ENCODE data around the gene EYS.

Gene EYS

DNA sequence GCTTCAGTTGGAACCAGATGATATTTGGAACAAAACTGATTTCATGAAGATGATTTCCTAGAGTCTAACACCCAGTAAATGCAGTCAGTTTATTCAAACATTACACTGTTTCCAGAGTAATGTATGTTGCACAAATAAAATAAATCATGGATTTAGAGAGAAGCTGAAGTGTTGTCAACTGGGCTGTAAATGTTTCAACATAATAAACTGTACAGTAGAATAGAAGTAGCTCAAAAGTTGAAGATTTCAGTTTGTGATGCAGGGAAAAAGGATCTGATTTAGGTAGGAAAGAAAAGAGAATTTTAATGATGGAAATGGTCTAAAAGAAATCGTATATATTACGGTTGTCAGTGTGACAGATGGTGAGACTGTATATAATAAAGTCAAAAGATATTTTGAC, 985.2 kb downstream of the EYS start:
- no peak for DNase-seq (ENCODE audit: low read depth)

DNA sequence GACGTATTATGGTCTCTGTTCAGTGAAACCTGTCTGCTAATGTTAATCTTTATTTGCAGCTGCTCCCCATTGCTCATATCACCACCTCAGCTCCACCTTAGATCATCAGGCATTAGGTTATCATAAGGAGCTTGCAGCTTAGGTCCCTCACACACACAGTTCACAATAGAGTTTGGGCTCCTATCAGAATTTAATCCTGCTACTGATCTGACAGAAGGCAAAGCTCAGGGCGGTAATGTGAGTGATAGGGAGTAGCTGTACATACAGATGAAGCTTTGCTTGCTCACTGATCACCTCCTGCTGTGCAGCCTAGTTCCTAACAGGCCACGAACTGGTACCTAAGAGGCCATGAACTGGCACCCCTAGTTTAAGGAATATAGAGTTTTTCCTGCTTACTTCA, 989.7 kb downstream of the EYS start:
- DNase-seq (ENCODE audit: low read depth), result no peak

DNA sequence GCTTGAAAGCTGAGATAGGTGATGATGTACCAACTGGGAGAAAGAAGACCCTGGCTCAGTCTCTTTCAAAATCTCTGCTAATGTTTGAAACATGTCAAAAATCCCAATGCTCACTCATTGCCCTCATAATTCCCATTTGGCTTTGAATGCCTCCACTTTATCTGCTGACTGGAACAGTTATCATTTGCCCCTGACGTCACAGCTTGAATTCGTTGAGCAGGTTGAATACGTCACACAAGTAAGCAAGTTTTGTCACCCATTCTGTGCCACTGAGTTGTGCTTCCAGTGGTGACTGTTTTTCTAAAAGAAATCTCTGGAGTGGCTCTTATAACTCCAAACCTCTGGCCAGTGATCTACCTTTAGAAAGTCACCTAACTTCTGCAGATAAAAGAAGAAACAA, 991.4 kb downstream of the EYS start:
- DNase-seq (ENCODE audit: low read depth), result no peak

DNA sequence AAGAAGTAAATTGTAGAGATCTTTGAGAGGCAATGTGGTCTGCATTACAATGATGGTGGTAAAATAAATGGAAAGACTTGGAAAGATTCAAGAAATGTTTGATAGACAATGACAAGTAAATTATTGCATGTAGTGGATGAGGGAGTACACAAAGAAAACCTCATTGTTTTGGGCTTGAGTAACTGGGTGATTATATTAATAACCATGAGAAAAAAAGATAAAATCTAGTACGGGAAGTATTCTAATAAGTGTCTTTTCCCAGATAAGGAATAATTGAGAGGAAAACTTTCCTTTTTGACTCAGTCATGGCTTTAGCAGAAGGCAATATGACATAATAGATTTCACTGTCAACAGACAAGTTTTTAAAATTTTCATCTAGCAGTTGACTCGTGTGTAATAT, 993.0 kb downstream of the EYS start:
- no peak for DNase-seq (ENCODE audit: low read depth)

GRCh38 chr6:64713175-64713574, 993.9 kb downstream of the EYS start:
- DNase-seq (ENCODE audit: low read depth), result no peak

GRCh38 chr6:64712606-64713005, 994.4 kb downstream of the EYS start:
- no peak for DNase-seq (ENCODE audit: low read depth)

- DNase-seq (ENCODE audit: low read depth), result no peak
These were observed 1003.1 kb downstream of the EYS start for GRCh38 chr6:64703922-64704321.

DNA sequence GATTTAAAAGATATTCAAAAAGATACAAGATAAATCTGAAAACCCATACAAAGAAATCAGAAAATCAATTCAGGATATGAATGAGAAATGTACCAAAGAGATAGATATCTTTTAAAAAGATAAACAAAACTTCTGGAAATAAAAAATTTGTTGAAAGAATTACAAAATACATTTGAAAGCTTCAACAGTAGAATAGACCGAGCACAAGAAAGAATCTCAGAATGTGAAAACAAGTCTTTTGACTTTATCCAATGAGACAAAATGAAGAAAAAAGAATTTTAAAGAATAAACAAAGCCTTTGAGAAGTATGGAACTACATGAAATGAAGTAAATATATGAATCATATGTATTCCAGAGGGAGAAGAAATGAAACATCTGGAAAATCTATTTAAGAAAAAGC, 1011.0 kb downstream of the EYS start:
- DNase-seq (ENCODE audit: low read depth), result no peak

DNA sequence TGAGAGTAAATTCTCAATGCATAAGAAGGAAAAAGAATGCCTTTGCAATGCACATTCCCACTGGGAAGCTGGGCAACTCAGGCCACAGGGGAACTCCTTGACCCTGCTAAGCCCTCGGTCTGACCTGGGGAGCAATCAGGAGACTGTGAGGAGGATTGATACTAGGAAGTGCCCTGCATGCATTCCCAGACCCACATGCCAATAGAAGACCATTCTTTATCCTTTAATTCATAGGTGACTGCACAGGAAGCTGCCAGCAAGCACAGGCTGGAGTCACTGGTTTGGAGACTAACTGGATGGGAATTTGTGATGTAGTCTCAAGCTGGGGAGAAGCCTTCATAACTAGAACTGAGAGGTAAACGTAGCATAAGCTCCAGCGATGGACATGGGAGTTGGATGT, 1012.7 kb downstream of the EYS start:
- no peak for DNase-seq (ENCODE audit: low read depth)

DNA sequence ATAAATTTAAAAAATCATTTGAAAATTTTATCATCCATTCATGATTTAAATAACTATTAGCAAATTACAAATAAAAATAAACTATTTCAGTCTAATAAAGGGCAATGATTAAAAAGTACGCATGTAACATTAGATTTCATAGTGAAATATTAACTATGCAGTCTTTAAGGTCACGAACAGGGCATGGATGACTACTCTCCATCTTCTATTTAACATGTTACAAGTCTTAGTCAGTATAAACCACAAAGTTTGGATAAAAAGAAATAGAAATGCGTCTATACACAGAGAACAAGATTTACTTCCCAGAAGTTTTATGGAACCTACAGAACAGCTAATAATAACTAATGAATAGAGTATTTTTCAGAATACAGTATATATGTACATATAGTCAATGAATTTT, 1016.0 kb downstream of the EYS start:
- DNase-seq (ENCODE audit: low read depth), result no peak

GRCh38 chr6:64685401-64685800, 1021.6 kb downstream of the EYS start:
- no peak for DNase-seq (ENCODE audit: low read depth)

- no peak for DNase-seq (ENCODE audit: low read depth)
These were observed 1023.3 kb downstream of the EYS start for GRCh38 chr6:64683682-64684081.

DNA sequence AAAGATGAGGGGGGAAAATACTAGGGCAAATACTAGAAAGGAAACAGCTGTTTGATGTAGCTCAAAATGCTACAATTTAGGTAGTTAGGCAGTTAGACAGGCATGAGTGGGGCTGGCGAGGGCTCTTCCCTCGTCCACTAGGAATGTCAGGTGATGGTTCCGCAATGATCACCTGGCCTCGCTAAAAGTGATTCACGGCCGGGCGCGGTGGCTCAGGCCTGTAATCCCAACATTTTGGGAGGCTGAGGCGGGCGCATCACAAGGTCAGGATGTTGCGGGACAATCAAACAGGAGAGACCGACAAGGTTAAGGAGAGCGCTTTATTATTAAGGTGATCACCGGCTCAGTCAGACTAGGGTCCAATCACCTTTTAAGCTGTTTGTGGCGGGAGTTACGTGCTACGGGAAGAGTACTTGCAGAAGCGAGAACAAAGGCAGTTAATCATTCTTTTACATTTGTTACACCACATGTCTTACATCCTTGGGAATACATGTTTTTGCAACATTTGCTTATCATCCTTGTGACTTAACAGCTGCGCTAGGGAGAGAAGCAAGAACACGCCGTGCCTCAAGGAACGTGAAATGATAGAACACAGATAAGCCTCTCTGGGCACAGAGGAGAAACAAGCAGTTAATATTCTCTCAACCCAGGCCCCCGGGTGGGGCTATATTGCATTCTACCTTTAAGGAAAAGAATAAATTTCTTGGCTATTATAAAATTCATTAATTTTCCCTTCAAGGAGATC, 1025.4 kb downstream of the EYS start:
- DNase-seq (ENCODE audit: low read depth), result no peak

DNA sequence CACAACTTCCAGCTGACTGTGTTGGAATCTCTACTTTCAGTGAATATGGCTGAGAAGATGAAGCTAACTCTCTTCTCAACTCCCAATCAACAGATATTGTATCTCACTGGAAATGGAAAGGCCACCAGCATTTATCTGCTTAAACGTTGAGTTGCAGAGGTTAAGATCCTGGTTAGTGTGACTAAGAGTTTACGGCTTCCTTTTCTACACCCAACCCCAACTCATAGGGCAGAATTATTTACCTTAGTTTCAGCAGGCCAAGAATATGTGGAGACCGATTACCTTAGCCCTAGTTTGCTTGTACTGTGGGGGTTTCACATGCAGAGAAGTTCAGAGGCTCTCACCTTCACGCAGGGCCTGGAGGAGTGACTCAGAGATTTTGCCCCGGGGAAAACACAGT, 1026.6 kb downstream of the EYS start:
- DNase-seq (ENCODE audit: low read depth), result no peak

DNA sequence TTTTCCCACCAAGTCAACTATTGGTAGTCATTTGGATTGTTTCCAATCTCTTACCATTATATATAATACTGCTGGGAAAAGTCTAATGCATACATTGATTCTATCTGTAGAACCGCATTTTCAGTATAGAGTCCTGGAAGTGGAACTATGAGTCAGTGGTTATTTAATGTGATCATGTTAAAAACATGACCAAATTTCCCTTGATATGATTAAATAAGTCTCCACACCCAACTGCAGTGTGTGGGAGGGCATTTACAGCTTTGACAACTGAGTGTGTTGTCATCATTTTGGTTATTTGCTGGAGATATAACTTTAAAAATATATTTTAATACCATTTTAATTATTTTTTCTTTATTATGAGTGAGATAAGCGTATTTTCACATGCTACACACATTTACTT, 1027.6 kb downstream of the EYS start:
- DNase-seq (ENCODE audit: low read depth), result no peak

DNA sequence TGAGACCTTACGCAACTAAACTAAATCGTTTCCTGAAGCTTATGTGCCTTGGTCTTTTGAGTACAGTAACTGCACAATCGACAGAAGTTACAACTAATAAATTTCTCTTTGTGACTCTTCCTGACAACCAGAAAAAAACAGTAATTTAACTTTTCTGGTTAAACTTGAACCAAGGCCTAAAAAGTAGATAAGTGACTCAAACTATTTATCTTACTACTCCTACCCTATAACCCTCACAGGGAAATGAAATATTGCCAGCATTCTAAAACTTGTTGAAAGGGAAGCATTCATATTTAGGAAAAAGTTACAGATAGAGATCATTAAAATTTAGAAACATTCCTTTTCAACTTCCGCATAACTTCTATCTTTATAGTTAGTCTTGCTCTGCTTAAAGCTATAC, 1034.4 kb downstream of the EYS start:
- no peak for DNase-seq (ENCODE audit: low read depth)

GRCh38 chr6:64672131-64672530, 1034.9 kb downstream of the EYS start:
- no peak for DNase-seq (ENCODE audit: low read depth)

DNA sequence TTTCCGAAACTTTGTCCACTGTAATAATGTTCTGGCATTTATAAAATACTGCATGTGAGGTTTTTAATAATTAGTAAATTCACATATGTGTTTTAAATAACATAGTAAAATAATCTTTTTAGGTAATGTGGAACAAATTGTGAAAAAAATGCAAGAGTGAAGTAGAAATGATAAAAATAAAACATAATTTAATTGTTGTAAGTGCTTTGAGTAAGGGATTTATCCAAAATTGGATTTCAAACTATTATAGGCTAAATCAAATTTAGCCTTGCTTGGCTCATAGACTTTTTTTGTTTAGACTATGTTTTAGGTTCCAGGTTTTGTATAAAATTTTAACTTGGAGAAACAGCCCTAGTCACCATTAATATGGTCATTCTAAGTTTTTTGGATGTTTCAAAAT, 1041.9 kb downstream of the EYS start:
- DNase-seq (ENCODE audit: low read depth), result no peak

DNA sequence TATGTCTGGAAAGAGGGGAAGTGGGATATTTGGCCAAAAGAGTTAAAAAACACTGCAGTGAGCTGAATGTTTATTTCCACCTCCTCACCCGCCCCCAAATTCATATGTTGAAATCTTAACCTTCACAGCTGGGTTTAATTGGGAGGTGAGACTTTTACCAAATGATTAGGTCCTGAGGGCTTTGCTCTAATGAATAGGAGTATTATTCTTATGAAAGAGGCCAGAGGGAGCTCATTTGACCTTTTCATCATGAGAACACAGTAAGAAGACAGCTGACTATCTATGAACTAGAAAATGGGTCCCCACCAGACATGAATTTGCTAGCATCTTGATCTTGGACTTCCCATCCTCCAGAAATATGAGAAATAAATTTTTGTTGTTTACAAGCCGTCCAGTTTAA, 1042.5 kb downstream of the EYS start:
- no peak for DNase-seq (ENCODE audit: low read depth)

- no peak for DNase-seq (ENCODE audit: low read depth)
These were observed 1063.0 kb downstream of the EYS start for GRCh38 chr6:64644024-64644423.

GRCh38 chr6:64630901-64631300, 1076.1 kb downstream of the EYS start:
- DNase-seq (ENCODE audit: low read depth), result no peak

- DNase-seq (ENCODE audit: low read depth), result no peak
These were observed 1084.1 kb downstream of the EYS start for GRCh38 chr6:64622944-64623343.

GRCh38 chr6:64602993-64603392, 1104.0 kb downstream of the EYS start:
- DNase-seq (ENCODE audit: low read depth), result no peak

DNA sequence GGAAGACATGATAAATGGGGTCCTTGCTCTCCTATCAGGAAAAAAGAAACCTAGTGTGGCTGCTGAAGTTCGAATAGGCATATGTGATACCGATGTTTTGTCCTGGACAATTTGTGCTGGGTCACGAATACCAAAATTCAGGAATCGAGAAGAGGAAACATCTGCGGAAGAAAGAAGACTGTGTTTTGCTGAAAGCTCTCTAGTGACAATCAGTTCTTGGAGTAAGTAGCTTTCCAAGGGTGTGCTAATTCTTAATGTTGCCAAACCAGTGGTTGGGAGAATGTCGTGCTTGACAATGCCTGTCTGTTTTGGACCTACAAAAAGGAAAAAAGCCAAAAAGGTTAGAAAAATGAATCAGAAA, 1115.4 kb downstream of the EYS start:
- DNase-seq (ENCODE audit: low read depth), result no peak
